Endothelial cell (in vitro differentiated cells): ENCODE measurements around the gene RGS7. TPM values are rescaled to one million over a fixed set of nuclear protein-coding genes. Genes with fewer than 3 reads are reported as not detected.

ENCODE experiments used
- DNase-seq: peaks from one replicate; pipeline ENCODE4 v3.0.0; 2021; ENCODE audit warnings: low spot score
- H3K27ac Mint-ChIP-seq: one replicate; pipeline ENCODE4 v1.8.0; 2021; ENCODE audit warnings: mixed read lengths, inconsistent platforms; ENCODE audit not compliant: unreplicated experiment
- H3K27me3 Mint-ChIP-seq: one replicate; pipeline ENCODE4 v1.8.0; 2021; ENCODE audit warnings: mild to moderate bottlenecking, moderate library complexity, mixed read lengths, inconsistent platforms; ENCODE audit not compliant: unreplicated experiment
- H3K36me3 Mint-ChIP-seq: one replicate; pipeline ENCODE4 v1.8.0; 2021; ENCODE audit warnings: mild to moderate bottlenecking, low read depth, mixed read lengths, inconsistent platforms; ENCODE audit not compliant: unreplicated experiment
- H3K4me1 Mint-ChIP-seq: one replicate; pipeline ENCODE4 v1.8.0; 2021; ENCODE audit warnings: mild to moderate bottlenecking, mixed read lengths, inconsistent platforms; ENCODE audit not compliant: unreplicated experiment
- H3K4me3 Mint-ChIP-seq: one replicate; pipeline ENCODE4 v1.8.0; 2021; ENCODE audit warnings: mild to moderate bottlenecking, mixed read lengths, inconsistent platforms; ENCODE audit not compliant: unreplicated experiment
- H3K9me3 Mint-ChIP-seq: one replicate; pipeline ENCODE4 v1.8.0; 2021; ENCODE audit warnings: mixed read lengths, inconsistent platforms; ENCODE audit not compliant: unreplicated experiment
- CTCF ChIP-seq: fragments of 200-600 bp; sonication (generic); IDR thresholded peaks from one replicate; pipeline ENCODE4 v1.5.0; 2021; ENCODE audit warnings: antibody characterized with exemption; ENCODE audit not compliant: unreplicated experiment
- total RNA-seq: library from RNA; stranded (reverse); fragmentation: NEBNext Ultra II Directional; extraction: Animal tissue kit (Norgen Biotek cat#: 25700); gene quantifications from one replicate; pipeline ENCODE4 v1.2.1, GENCODE V29; 2021; ENCODE audit not compliant: unreplicated experiment

RGS7 gene
- total RNA-seq, 1 donor from 2014 or later: 1.4 TPM

GRCh38 chr1:240925273-240925672 lies 431.7 kb downstream of the RGS7 start:
- TF ChIP-seq CTCF: no peak

GRCh38 chr1:240917976-240918375 lies 439.0 kb downstream of the RGS7 start:
- H3K4me3 Mint-ChIP-seq: no peak overlapping the region
- no peaks in the 10 kb centered on the region for H3K9me3 Mint-ChIP-seq
- H3K4me1 Mint-ChIP-seq: no peaks in the 10 kb centered on the region
- no peaks in the 10 kb centered on the region for H3K36me3 Mint-ChIP-seq
- no peak for DNase-seq
- H3K27me3 Mint-ChIP-seq: no peaks in the 10 kb centered on the region
- TF ChIP-seq CTCF: no peak
- H3K27ac Mint-ChIP-seq: no peak overlapping the region

More at GRCh38 chr1:240925273-240925672, 431.7 kb downstream of the RGS7 start:
- Mint-ChIP-seq H3K27ac (no peak overlapping the region), H3K36me3 (no peaks in the 10 kb centered on the region), H3K4me1 (no peaks in the 10 kb centered on the region), H3K4me3 (no peak overlapping the region), H3K9me3 (no peaks in the 10 kb centered on the region), H3K27me3 (no peaks in the 10 kb centered on the region)
- DNase-seq: no peak

GRCh38 chr1:240914506-240914905 lies 442.5 kb downstream of the RGS7 start:
- H3K27me3 Mint-ChIP-seq: no peaks in the 10 kb centered on the region
- H3K9me3 Mint-ChIP-seq: no peaks in the 10 kb centered on the region
- no peaks in the 10 kb centered on the region for H3K36me3 Mint-ChIP-seq
- TF ChIP-seq CTCF: no peak
- no peaks in the 10 kb centered on the region for H3K4me1 Mint-ChIP-seq
- no peak for DNase-seq
- H3K27ac Mint-ChIP-seq: no peak overlapping the region
- no peak overlapping the region for H3K4me3 Mint-ChIP-seq

- Mint-ChIP-seq H3K4me3 (no peak overlapping the region), H3K27ac (no peak overlapping the region), H3K27me3 (no peaks in the 10 kb centered on the region), H3K36me3 (no peaks in the 10 kb centered on the region), H3K9me3 (no peaks in the 10 kb centered on the region), H3K4me1 (no peaks in the 10 kb centered on the region)
- no peak for TF ChIP-seq CTCF
- no peak for DNase-seq
Observed at GRCh38 chr1:240912821-240913220, 444.2 kb downstream of the RGS7 start.

- H3K36me3 Mint-ChIP-seq: no peaks in the 10 kb centered on the region
- H3K27ac Mint-ChIP-seq: no peak overlapping the region
Observed at GRCh38 chr1:240909701-240910457, 447.1 kb downstream of the RGS7 start.

More at GRCh38 chr1:240909701-240910457, 447.1 kb downstream of the RGS7 start:
- Mint-ChIP-seq H3K4me1 (no peaks in the 10 kb centered on the region), H3K27me3 (no peaks in the 10 kb centered on the region), H3K4me3 (no peak overlapping the region), H3K9me3 (no peaks in the 10 kb centered on the region)
- no peak for TF ChIP-seq CTCF
- no peak for DNase-seq
